ENCODE measurements around the gene AKAP13. TPM values are rescaled to one million over a fixed set of nuclear protein-coding genes. Genes with fewer than 3 reads are reported as not detected.

The AKAP13 gene
- total RNA-seq, 2 donors from 2014 or later: 228 to 273 TPM

DNA sequence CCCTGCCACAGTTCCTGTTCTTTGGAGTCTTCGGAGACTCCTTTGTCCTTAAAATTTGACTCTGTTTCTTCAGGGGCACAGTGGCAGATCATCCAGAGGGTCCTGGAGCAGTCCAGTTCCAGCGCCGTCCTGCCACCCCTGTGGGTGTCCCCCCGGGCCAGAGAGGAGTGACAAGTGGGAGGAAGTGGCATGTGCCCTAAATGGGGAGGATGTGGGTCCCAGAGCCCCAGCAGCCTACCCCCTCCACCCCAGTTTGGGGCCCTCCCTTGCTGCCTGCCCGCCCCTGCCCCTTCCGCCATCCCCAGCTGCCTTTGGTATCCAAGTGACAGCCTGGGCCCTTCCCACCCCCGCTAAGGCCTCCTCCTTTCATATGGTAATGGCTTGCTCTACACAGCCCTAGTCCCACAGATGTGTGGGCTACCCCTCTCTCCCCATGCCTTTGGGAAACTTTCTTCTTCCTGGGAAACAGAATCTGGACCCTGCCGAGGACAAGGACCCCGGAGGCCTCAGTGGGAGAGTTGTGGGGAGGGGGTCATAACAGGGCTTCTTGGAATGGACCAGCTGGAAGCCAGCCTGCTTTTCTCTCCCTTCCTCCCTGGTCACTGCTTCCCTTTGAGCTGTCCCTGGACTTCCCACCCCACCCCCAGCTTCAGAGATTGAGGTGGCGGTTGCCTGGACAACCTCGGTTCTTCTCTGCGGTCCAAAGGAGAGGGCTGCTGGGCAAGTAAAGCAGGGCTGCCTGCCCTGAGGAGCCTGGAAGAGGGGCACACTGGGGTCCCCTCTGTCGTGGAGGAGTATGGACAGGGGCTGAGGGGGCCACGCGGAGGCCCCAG lies 371.1 kb downstream of the AKAP13 start:
- no peak for TF ChIP-seq CTCF (IDR thresholded peaks at IDR 0.05)
- Histone ChIP-seq H3K36me3 (peaks cover 14% of the 10 kb centered on the region), H3K27ac (peak overlapping the region; percentile 9 to 56), H3K9me3 (no peaks in the 10 kb centered on the region), H3K4me1 (ENCODE audit: control insufficient read depth in 1 of 2, low read depth in 2 of 2) (peaks cover 0 to 40% of the 10 kb centered on the region in 2 donors), H3K4me3 (no peak overlapping the region), H3K27me3 (replicated peaks; ENCODE audit: insufficient read depth) (no peaks in the 10 kb centered on the region)
- ATAC-seq (ENCODE audit: insufficient number of reproducible peaks, low FRiP score, low read depth) (no peak), DNase-seq (ENCODE audit: low spot score) (no peak)

- peaks cover 0 to 40% of the 10 kb centered on the region in 2 donors for H3K4me1 ChIP-seq (ENCODE audit: control insufficient read depth in 1 of 2, low read depth in 2 of 2)
These were observed 371.7 kb downstream of the AKAP13 start for GRCh38 chr15:85752124-85752475.

DNA sequence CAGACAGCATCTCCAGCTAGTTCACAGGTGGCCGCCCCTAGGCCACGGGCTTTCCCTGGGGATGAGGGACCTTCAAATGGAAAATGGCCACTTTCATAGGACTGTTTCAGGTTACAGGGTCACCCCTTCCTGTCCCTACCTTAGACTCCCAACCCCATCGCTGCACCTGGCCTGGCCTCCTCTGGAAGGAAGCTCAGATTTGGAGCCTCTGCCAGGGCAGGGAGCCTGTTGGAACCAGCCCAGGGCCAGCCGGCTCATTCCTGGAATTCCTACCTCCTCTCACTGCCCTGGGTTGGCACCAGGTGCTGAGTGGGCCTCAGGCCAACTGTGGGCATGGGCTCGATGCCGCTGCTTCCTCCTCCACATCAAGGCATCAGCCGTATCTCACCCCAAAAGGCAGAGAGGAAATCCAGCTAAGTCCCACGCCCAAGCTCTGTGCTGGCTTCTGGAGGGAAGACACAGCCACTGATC lies 372.1 kb downstream of the AKAP13 start:
- Histone ChIP-seq H3K27ac (no peak overlapping the region), H3K4me3 (no peak overlapping the region), H3K9me3 (no peaks in the 10 kb centered on the region), H3K4me1 (ENCODE audit: control insufficient read depth in 1 of 2, low read depth in 2 of 2) (peaks cover 0 to 40% of the 10 kb centered on the region in 2 donors), H3K36me3 (peaks cover 4% of the 10 kb centered on the region), H3K27me3 (replicated peaks; ENCODE audit: insufficient read depth) (no peaks in the 10 kb centered on the region)
- no peak for TF ChIP-seq CTCF (IDR thresholded peaks at IDR 0.05)
- DNase-seq (ENCODE audit: low spot score) (no peak), ATAC-seq (ENCODE audit: insufficient number of reproducible peaks, low FRiP score, low read depth) (no peak)

More at GRCh38 chr15:85752124-85752475, 371.7 kb downstream of the AKAP13 start:
- no peak overlapping the region for H3K4me3 ChIP-seq
- peaks cover 8% of the 10 kb centered on the region for H3K36me3 ChIP-seq
- no peaks in the 10 kb centered on the region for H3K9me3 ChIP-seq
- no peaks in the 10 kb centered on the region for H3K27me3 ChIP-seq (replicated peaks; ENCODE audit: insufficient read depth)
- no peak for TF ChIP-seq CTCF (IDR thresholded peaks at IDR 0.05)
- H3K27ac ChIP-seq: no peak overlapping the region
- ATAC-seq (ENCODE audit: insufficient number of reproducible peaks, low FRiP score, low read depth) (no peak), DNase-seq (ENCODE audit: low spot score) (no peak)

- H3K4me3 ChIP-seq: no peak overlapping the region
- no peak for DNase-seq (ENCODE audit: low spot score)
- TF ChIP-seq CTCF (IDR thresholded peaks at IDR 0.05): no peak
- H3K27ac ChIP-seq: no peak overlapping the region
- no peaks in the 10 kb centered on the region for H3K9me3 ChIP-seq
- peaks cover 4% of the 10 kb centered on the region for H3K36me3 ChIP-seq
- no peak for ATAC-seq (ENCODE audit: insufficient number of reproducible peaks, low FRiP score, low read depth)
- no peaks in the 10 kb centered on the region for H3K27me3 ChIP-seq (replicated peaks; ENCODE audit: insufficient read depth)
- H3K4me1 ChIP-seq (ENCODE audit: control insufficient read depth in 1 of 2, low read depth in 2 of 2): peaks cover 0 to 40% of the 10 kb centered on the region in 2 donors
These were observed 372.9 kb downstream of the AKAP13 start for GRCh38 chr15:85753261-85753660.

DNA sequence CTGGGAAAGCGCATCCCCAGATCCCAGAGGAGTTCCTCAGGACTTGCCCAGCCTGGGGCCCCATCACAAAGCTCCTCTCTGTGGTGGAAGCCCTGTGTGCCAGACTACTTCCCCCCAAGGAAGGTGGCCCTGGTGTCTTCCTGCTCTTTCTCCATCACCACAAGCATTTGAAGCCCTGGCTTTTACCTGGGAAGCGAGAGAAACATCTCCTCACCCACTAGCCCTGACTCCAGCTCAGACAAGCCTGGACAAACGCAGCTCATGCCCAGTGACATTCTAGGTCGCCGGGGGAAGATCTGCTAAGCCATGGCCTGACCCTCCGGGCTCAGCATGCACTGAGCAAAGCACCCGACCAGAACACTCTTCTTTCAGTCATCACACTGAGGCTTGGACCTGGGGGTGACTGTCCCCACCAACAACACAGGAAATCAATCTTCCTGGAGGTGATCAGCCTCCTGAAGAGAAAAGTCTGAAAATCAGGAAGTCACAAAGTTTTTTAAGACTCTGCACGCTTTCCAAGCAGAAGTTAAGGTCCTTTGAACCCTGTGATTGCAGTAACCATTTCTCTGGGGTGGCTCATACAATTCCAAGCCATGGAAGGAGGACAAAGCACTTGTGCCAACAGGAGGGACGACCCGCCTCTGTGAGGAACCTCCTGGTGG lies 373.5 kb downstream of the AKAP13 start:
- TF ChIP-seq CTCF (IDR thresholded peaks at IDR 0.05): no peak
- H3K36me3 ChIP-seq: no peaks in the 10 kb centered on the region
- no peak overlapping the region for H3K27ac ChIP-seq
- no peaks in the 10 kb centered on the region for H3K27me3 ChIP-seq (replicated peaks; ENCODE audit: insufficient read depth)
- H3K4me1 ChIP-seq (ENCODE audit: control insufficient read depth in 1 of 2, low read depth in 2 of 2): peaks cover 0 to 40% of the 10 kb centered on the region in 2 donors
- no peak for ATAC-seq (ENCODE audit: insufficient number of reproducible peaks, low FRiP score, low read depth)
- H3K4me3 ChIP-seq: no peak overlapping the region
- H3K9me3 ChIP-seq: no peaks in the 10 kb centered on the region
- no peak for DNase-seq (ENCODE audit: low spot score)

Measured in thoracic aorta (tissue), 2 donors.